ENCODE results near the gene TBCD. TPM values are rescaled to one million over a fixed set of nuclear protein-coding genes. Genes with fewer than 3 reads are reported as not detected.

TBCD gene
- total and polyA plus RNA-seq, 9 of the 15 experiments (the other 6 are each of a cell fraction or from before 2014, with no cell fraction given): 8.9 to 98.5 (median 28.0) TPM

- 0 out of 4 replicates have a peak overlapping the region, but pooled peaks of 1 of the 2 experiments have one; percentile 43 for H3K9ac ChIP-seq (ENCODE audit: insufficient read depth in 1 of 2, low read depth in 2 of 2, low read length in 2 of 2)
- FAIRE-seq (no peak), DNase-seq (ENCODE audit: extremely low read depth in 1 of 4, low spot score in 3 of 4) (no peak), ATAC-seq (no peak)
- ChIA-PET CTCF (ENCODE audit: low intra/inter-chr PET ratio) (no interaction called here), POLR2A (interaction anchor here (0.7 to 1.0 kb wide), 2 partner anchors 31 to 276 kb away, joined by 3 to 4 read pairs; no protein-coding TSS in a partner anchor)
- TF ChIP-seq RNF2 (IDR thresholded peaks at IDR 0.05) (no peak), ADNP (tag; IDR thresholded peaks at IDR 0.05) (no peak), TFAM (CRISPR knock-in tag; conservative IDR thresholded peaks at IDR 0.05) (no peak), ETV1 (tag; conservative IDR thresholded peaks at IDR 0.05; ENCODE audit: low read depth) (no peak), RBM25 (IDR thresholded peaks at IDR 0.05; ENCODE audit: low read depth, low read length, severe bottlenecking) (no peak), KLF13 (tag; IDR thresholded peaks at IDR 0.05; ENCODE audit: borderline replicate concordance, low read depth) (no peak), ZNF263 (CRISPR knock-in tag; IDR thresholded peaks at IDR 0.05; ENCODE audit: borderline replicate concordance) (no peak), NFIC (IDR thresholded peaks at IDR 0.05) (no peak), SMARCA4 (IDR thresholded peaks at IDR 0.05) (no peak), U2AF1 (optimal IDR thresholded peaks at IDR 0.05; ENCODE audit: low read depth, low read length) (no peak), FIP1L1 (IDR thresholded peaks at IDR 0.05; ENCODE audit: low read depth, low read length, poor library complexity, severe bottlenecking) (no peak)
- TF ChIP-seq, protein P1, sequence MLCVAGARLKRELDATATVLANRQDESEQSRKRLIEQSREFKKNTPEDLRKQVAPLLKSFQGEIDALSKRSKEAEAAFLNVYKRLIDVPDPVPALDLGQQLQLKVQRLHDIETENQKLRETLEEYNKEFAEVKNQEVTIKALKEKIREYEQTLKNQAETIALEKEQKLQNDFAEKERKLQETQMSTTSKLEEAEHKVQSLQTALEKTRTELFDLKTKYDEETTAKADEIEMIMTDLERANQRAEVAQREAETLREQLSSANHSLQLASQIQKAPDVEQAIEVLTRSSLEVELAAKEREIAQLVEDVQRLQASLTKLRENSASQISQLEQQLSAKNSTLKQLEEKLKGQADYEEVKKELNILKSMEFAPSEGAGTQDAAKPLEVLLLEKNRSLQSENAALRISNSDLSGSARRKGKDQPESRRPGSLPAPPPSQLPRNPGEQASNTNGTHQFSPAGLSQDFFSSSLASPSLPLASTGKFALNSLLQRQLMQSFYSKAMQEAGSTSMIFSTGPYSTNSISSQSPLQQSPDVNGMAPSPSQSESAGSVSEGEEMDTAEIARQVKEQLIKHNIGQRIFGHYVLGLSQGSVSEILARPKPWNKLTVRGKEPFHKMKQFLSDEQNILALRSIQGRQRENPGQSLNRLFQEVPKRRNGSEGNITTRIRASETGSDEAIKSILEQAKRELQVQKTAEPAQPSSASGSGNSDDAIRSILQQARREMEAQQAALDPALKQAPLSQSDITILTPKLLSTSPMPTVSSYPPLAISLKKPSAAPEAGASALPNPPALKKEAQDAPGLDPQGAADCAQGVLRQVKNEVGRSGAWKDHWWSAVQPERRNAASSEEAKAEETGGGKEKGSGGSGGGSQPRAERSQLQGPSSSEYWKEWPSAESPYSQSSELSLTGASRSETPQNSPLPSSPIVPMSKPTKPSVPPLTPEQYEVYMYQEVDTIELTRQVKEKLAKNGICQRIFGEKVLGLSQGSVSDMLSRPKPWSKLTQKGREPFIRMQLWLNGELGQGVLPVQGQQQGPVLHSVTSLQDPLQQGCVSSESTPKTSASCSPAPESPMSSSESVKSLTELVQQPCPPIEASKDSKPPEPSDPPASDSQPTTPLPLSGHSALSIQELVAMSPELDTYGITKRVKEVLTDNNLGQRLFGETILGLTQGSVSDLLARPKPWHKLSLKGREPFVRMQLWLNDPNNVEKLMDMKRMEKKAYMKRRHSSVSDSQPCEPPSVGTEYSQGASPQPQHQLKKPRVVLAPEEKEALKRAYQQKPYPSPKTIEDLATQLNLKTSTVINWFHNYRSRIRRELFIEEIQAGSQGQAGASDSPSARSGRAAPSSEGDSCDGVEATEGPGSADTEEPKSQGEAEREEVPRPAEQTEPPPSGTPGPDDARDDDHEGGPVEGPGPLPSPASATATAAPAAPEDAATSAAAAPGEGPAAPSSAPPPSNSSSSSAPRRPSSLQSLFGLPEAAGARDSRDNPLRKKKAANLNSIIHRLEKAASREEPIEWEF (CRISPR knock-in tag; IDR thresholded peaks at IDR 0.05): no peak
- BruUV-seq (replicated peaks): no TSS peak
- H3K4me3 ChIP-seq: no peak overlapping the region
- H3K9me3 ChIP-seq (replicated peaks; ENCODE audit: control insufficient read depth, insufficient read depth, low read depth, low read length): no peaks in the 10 kb centered on the region
- no peak overlapping the region for H2AFZ ChIP-seq (ENCODE audit: low read depth, low read length)
- in situ Hi-C loops (cut with MboI): no loop called here
- H3K9me1 ChIP-seq (ENCODE audit: control insufficient read depth, insufficient read depth, low read length): no peaks in the 10 kb centered on the region
- no peaks in the 10 kb centered on the region for H3K27me3 ChIP-seq (ENCODE audit: control insufficient read depth in 2 of 2, insufficient read depth in 2 of 2, low read length in 2 of 2)
- H3K27ac ChIP-seq (ENCODE audit: extremely low read depth, low read depth, low read length): no peak overlapping the region
- H3K36me3 ChIP-seq (ENCODE audit: control insufficient read depth, insufficient read depth, low read length): peaks cover 46% of the 10 kb centered on the region
- H3K4me2 ChIP-seq (ENCODE audit: insufficient read depth, low read length): no peak overlapping the region
- intact Hi-C loops (cut with micrococcal nuclease): no loop called here
- H3K79me2 ChIP-seq (ENCODE audit: control insufficient read depth, insufficient read depth, low read length): peaks cover 6% of the 10 kb centered on the region; the same call in 1 of the 3 replicates
- H3K4me1 ChIP-seq (replicated peaks in 1 of 2; ENCODE audit: control insufficient read depth in 2 of 2, insufficient read depth in 2 of 2, low read length in 2 of 2): peaks cover 0 to 19% of the 10 kb centered on the region in 2 experiments; a peak in 2 of 5 replicates
- over 99% methylated on average over 9 of the region's 12 CpGs for WGBS (ENCODE audit: insufficient coverage, low coverage, missing lambda C conversion rate)
- no peaks in the 10 kb centered on the region for H4K20me1 ChIP-seq (replicated peaks; ENCODE audit: control insufficient read depth, insufficient read depth, low read length)
These were observed 143.2 kb downstream of the TBCD start for GRCh38 chr17:82895087-82895486.
